Fibroblast of mammary gland (primary cell): ENCODE measurements around the gene MDM1.

ENCODE experiments used
- DNase-seq: peaks from one replicate; pipeline ENCODE4 v3.0.0-alpha.2; 2010; ENCODE audit warnings: low read depth
- H3K4me3 ChIP-seq: 2 replicates; pipeline ENCODE4 v1.5.1; 2011; ENCODE audit warnings: low read depth, mild to moderate bottlenecking, low read length, moderate library complexity; ENCODE audit not compliant: control insufficient read depth
- CTCF ChIP-seq: conservative IDR thresholded peaks from 2 replicates; pipeline ENCODE4 v1.5.1; 2011; ENCODE audit warnings: low read depth, low read length, inconsistent platforms; ENCODE audit not compliant: control insufficient read depth, insufficient read depth

Gene MDM1

GRCh38 chr12:68348419-68348818, 16.3 kb upstream of the MDM1 start:
- DNase-seq: no peak

GRCh38 chr12:68345763-68346162, 13.6 kb upstream of the MDM1 start:
- TF ChIP-seq CTCF: no peak
- no peak overlapping the region for H3K4me3 ChIP-seq
- DNase-seq: no peak

More at GRCh38 chr12:68348419-68348818, 16.3 kb upstream of the MDM1 start:
- TF ChIP-seq CTCF: no peak
- no peak overlapping the region for H3K4me3 ChIP-seq

DNA sequence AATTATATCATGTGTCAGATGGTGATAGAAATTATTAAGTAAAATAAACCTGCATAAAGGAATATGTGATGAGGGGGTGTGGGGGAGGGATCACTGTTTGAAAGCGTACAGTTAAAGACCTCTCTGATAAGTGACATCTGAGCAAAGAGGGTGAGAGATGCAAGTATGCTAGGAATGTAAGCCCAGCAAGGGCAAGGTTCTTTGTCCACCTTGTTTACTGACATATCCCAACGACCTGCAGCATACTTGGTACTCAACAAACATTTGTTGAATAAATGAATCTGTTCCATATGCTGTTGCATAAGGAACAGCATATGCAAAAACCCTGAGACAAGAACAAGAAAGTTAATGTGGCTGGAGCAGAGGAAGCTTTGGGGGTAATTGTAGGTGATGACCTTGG, 12.0 kb upstream of the MDM1 start:
- DNase-seq: no peak
- no peak overlapping the region for H3K4me3 ChIP-seq
- TF ChIP-seq CTCF: no peak

DNA sequence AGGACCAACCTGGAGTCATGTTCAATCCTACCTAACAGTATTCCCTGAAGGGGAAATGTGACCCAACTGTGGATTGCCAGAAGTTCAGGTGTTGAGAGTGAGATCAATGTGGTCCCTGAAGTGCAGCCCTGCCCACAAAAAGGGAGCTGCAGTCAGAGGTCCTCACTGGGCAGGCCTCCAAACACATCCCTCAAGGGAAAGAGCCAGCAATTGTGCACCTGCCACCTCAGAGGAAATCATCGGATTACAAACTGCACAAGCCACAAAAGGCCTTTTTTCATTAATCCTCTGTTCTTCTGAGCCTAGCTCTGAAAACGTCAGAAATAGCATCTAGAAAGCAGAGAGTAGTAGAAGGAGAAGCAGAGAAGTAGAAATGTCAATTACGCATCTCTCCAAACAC, 10.8 kb upstream of the MDM1 start:
- H3K4me3 ChIP-seq: no peak overlapping the region
- no peak for DNase-seq
- no peak for TF ChIP-seq CTCF

DNA sequence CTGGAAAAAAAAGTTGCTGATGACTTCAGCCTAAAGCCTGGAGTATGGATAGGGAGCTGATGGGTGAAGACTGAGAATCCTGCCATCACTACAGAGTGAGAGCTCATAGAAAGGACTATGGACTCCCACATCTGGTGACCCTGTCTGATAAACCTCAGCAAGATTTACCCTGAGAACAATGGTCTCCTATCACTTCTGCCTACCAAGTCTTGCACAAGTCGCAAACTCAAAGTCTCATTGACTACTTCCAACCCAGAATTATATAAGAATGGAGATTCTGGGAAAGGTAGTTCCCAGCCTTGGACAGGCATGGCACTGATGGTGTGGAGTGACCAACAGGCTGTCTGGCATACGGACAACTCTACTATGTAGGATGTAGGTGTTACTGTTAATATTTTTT, 9.7 kb upstream of the MDM1 start:
- no peak overlapping the region for H3K4me3 ChIP-seq
- TF ChIP-seq CTCF: no peak
- no peak for DNase-seq

- no peak overlapping the region for H3K4me3 ChIP-seq
- DNase-seq: peak; percentile 8
- no peak for TF ChIP-seq CTCF
These were observed 8.5 kb upstream of the MDM1 start for GRCh38 chr12:68340404-68341270.
